A673 (cell line): ENCODE results near the gene PDE4B.
"Not testable (repeated sequence)": the region's sequence is repeated elsewhere in the genome, so short reads cannot be mapped to it uniquely, and the experiment has no call there.

ENCODE experiments used
- EZH2 ChIP-seq: fragments of 200-600 bp; sonication (generic); IDR thresholded peaks from 2 replicates; pipeline ENCODE4 v1.6.1; 2017; ENCODE audit warnings: borderline replicate concordance, low read depth, mild to moderate bottlenecking, mixed read lengths, antibody characterized with exemption, low read length; ENCODE audit not compliant: poor library complexity, severe bottlenecking
- TF ChIP-seq, protein P1 (sequence below): fragments of 300-800, 200-600 bp; sonication (generic); conservative IDR thresholded peaks from 2 replicates; pipeline ENCODE4 v1.5.1; 2017; ENCODE audit warnings: low read depth, mild to moderate bottlenecking, antibody characterized with exemption, low read length, moderate library complexity, mixed read lengths

DNA sequence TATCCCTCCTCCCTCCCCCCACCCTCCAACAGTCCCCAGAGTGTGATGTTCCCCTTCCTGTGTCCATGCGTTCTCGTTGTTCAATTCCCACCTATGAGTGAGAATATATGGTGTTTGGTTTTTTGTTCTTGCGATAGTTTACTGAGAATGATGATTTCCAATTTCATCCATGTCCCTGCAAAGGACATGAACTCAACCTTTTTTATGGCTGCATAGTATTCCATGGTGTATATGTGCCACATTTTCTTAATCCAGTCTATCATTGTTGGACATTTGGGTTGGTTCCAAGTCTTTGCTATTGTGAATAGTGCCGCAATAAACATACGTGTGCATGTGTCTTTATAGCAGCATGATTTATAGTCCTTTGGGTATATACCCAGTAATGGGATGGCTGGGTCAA lies 311.4 kb downstream of the PDE4B start:
- TF ChIP-seq, protein P1, sequence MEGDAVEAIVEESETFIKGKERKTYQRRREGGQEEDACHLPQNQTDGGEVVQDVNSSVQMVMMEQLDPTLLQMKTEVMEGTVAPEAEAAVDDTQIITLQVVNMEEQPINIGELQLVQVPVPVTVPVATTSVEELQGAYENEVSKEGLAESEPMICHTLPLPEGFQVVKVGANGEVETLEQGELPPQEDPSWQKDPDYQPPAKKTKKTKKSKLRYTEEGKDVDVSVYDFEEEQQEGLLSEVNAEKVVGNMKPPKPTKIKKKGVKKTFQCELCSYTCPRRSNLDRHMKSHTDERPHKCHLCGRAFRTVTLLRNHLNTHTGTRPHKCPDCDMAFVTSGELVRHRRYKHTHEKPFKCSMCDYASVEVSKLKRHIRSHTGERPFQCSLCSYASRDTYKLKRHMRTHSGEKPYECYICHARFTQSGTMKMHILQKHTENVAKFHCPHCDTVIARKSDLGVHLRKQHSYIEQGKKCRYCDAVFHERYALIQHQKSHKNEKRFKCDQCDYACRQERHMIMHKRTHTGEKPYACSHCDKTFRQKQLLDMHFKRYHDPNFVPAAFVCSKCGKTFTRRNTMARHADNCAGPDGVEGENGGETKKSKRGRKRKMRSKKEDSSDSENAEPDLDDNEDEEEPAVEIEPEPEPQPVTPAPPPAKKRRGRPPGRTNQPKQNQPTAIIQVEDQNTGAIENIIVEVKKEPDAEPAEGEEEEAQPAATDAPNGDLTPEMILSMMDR = not testable (repeated sequence)
- TF ChIP-seq EZH2 = not testable (repeated sequence)
